Heart right ventricle (tissue), 16 donors: Measurements from ENCODE around the gene BET1L. TPM values are rescaled to one million over a fixed set of nuclear protein-coding genes. Genes with fewer than 3 reads are reported as not detected.
A peak's percentile ranks its signal among the peaks of the same experiment; 100 is the strongest.
"Not testable (repeated sequence)": the region's sequence is repeated elsewhere in the genome, so short reads cannot be mapped to it uniquely, and the experiment has no call there.

Experiments
- ATAC-seq, 8 donors: fragments of 200-7000 bp; cut with Tn5 transposase; one replicate each; pipeline ENCODE4 v1.9.1; 2020; ENCODE audit warnings: mild to moderate bottlenecking in 8 of 8, moderate library complexity in 8 of 8, moderate number of reproducible peaks in 1 of 8
- DNase-seq, 2 donors: peaks; one replicate each; pipeline ENCODE4 v3.0.0-alpha.2; 2020
- H3K27ac ChIP-seq, 10 donors: fragments of 200-600 bp; sonication (generic) in 2 of 10; one replicate each; pipeline versions ENCODE4 v1.5.0 to v1.8.0; 2020 to 2022; ENCODE audit warnings: mild to moderate bottlenecking in 3 of 10
- H3K27me3 ChIP-seq, 7 donors: fragments of 200-600 bp; one replicate each; pipeline ENCODE4 v1.8.0; 2021 to 2022; ENCODE audit warnings: mild to moderate bottlenecking in 2 of 7
- H3K36me3 ChIP-seq, 9 donors: fragments of 200-600 bp; sonication (generic) in 1 of 9; one replicate each; pipeline versions ENCODE4 v1.5.0 to v1.8.0; 2020 to 2022; ENCODE audit warnings: mild to moderate bottlenecking in 2 of 9
- H3K4me1 ChIP-seq, 9 donors: fragments of 200-600 bp; sonication (generic) in 1 of 9; one replicate each; pipeline versions ENCODE4 v1.5.0 to v1.8.0; 2020 to 2022; ENCODE audit warnings: mild to moderate bottlenecking in 4 of 9
- H3K4me3 ChIP-seq, 10 donors: fragments of 200-600 bp; sonication (generic) in 2 of 10; one replicate each; pipeline versions ENCODE4 v1.5.0 to v1.8.0; 2020 to 2022; ENCODE audit warnings: mild to moderate bottlenecking in 7 of 10, moderate library complexity in 2 of 10
- H3K9me3 ChIP-seq, 11 donors: fragments of 200-600 bp in 10 of 11; sonication (generic) in 2 of 11; one replicate each; pipeline versions ENCODE4 v1.5.0 to v1.8.0; 2013 to 2022; ENCODE audit warnings: mild to moderate bottlenecking in 2 of 11, control low read depth in 1 of 11, moderate library complexity in 1 of 11
- CTCF ChIP-seq, 9 donors: fragments of 200-600 bp; sonication (generic) in 2 of 9; IDR thresholded peaks; one replicate each; pipeline versions ENCODE4 v1.5.0 to v1.8.0; 2021 to 2022; ENCODE audit warnings: antibody characterized with exemption in 9 of 9, mild to moderate bottlenecking in 5 of 9, moderate library complexity in 1 of 9
- WGBS, 2 donors: extraction: QIAGEN DNeasy Blood & Tissue Kit; methylation state at CpG; one replicate each; pipeline ENCODE4 v1.1.7; 2013; ENCODE audit warnings: inconsistent platforms in 1 of 2; 5-methylcytosine and 5-hydroxymethylcytosine counted together
- intact Hi-C, 10 donors: fragments of 100-400 bp; cut with DNase I; formaldehyde crosslinking; loops; one replicate each; pipeline versions ENCODE4 v1.11.1 to v1.14.2; 2022
- polyA plus RNA-seq, 2 donors: library from polyadenylated mRNA; stranded (reverse); fragments of 200-250 nt; gene quantifications; one replicate each; pipeline ENCODE4 v1.2.3, GENCODE V29; 2013
- total RNA-seq, 10 donors: library from RNA; stranded (reverse); fragmentation: NEBNext Ultra II Directional in 3 of 10; extraction: Animal tissue kit (Norgen Biotek cat#: 25700) in 3 of 10; gene quantifications; one replicate each; pipeline versions ENCODE4 v1.2.1 to v1.2.4, GENCODE V29; 2021 to 2023
- donor health status: Arrhythmogenic right ventricular cardiomyopathy.
- donor health status: ischemic (EF 13 %, LVEDD 7.1; RV severe dilation, severe dysfunction).
- donor health status: healthy with polysubstance abuse.
- donor health status: DM: no; HTN: yes; CAD: no.
- donor health status: DM: no; HTN: no; CAD: no.
- donor health status: ischemic (EF 25% LVEDD 6.9; RV normal size, moderate dysfunction).
- donor health status: ischemic (EF 25% LVEDD 5.7; RV mildly dilated, moderate dysfunction).
- donor health status: healthy.
- donor health status: DM: yes; HTN: yes; CAD: no.
- donor health status: Ischemic cardiomyopathy.
- donor health status: ischemic (EF 35%, LVEDD 5.7; RV mildly dilated, moderate dysfunction).
- donor health status: nonischemic (EF 11% LVEDD 7.7; RV severe dilation, severe dysfunction).
- donor health status: DM: yes; HTN: yes; CAD: no.
- donor health status: PGD.
- donor health status: ischemic (EF 29% LVEDD 5.4; RV normal size, mild dysfunction).
- donor health status: nonischemic (EF 23%, LVEDD 6.1; RV moderate dilation, normal function).

BET1L gene
- total and polyA plus RNA-seq, 12 donors = 12.4 to 32.0 (median 20.7) TPM

- Histone ChIP-seq H3K27me3 (no peaks in the 10 kb centered on the region), H3K36me3 (peaks cover 0 to 31% (median 2%) of the 10 kb centered on the region in 9 donors), H3K4me1 (peaks cover 0 to 15% (median 0%) of the 10 kb centered on the region in 9 donors), H3K9me3 (no peaks in the 10 kb centered on the region), H3K4me3 (no peak overlapping the region), H3K27ac (no peak overlapping the region)
- intact Hi-C loops = loop anchor here in 1 of 10 donors (5.0 kb wide), 1 partner anchor 160 kb away; no protein-coding TSS in a partner anchor
- ATAC-seq (peak in 1 of 8 donors; percentile 19), DNase-seq (no peak)
- TF ChIP-seq CTCF (IDR thresholded peaks at IDR 0.05) = no peak
- 83 to 89% methylated on average over 9 of the region's 9 CpGs for WGBS, 2 donors
Measured at GRCh38 chr11:197741-198235, 9.4 kb downstream of the BET1L start.

GRCh38 chr11:196786-197731, 10.1 kb downstream of the BET1L start:
- peaks cover 0 to 8% (median 0%) of the 10 kb centered on the region in 9 donors for H3K4me1 ChIP-seq
- no peak overlapping the region for H3K4me3 ChIP-seq
- no peak overlapping the region for H3K27ac ChIP-seq
- DNase-seq = peak in 1 of 2 donors; percentile 2
- intact Hi-C loops = loop anchor here in 1 of 10 donors (5.0 kb wide), 1 partner anchor 160 kb away; no protein-coding TSS in a partner anchor
- H3K36me3 ChIP-seq = peaks cover 0 to 24% (median 2%) of the 10 kb centered on the region in 9 donors
- H3K27me3 ChIP-seq = no peaks in the 10 kb centered on the region
- H3K9me3 ChIP-seq = no peaks in the 10 kb centered on the region
- TF ChIP-seq CTCF (IDR thresholded peaks at IDR 0.05) = no peak
- 84% methylated on average over 22 to 23 of the region's 23 CpGs for WGBS, 2 donors
- peak in 2 of 8 donors; percentile 3 to 12 for ATAC-seq

- intact Hi-C loops, H3K27me3 ChIP-seq, H3K36me3 ChIP-seq, H3K4me1 ChIP-seq, H3K27ac ChIP-seq, ATAC-seq, H3K4me3 ChIP-seq, DNase-seq, H3K9me3 ChIP-seq: not testable (repeated sequence)
- 69 to 77% methylated on average over 4 to 5 of the region's 5 CpGs for WGBS, 2 donors
Measured at GRCh38 chr11:193481-193880, 13.7 kb downstream of the BET1L start.

- H3K4me1 ChIP-seq, H3K27me3 ChIP-seq, H3K9me3 ChIP-seq, H3K27ac ChIP-seq, intact Hi-C loops, DNase-seq, H3K36me3 ChIP-seq, H3K4me3 ChIP-seq: not testable (repeated sequence)
- WGBS, 2 donors = 77 to 92% methylated on average over 3 to 6 of the region's 11 CpGs
- ATAC-seq = peak in 1 of 8 donors; percentile 13
Measured at GRCh38 chr11:192674-193128, 14.5 kb downstream of the BET1L start, which contains the start of gene SCGB1C1. Gene SCGB1C1, plus strand, starts transcription at chr11:193078. Its CDS starts 22 bp downstream, at chr11:193100.
